Pancreas (tissue), 10 donors: ENCODE data around the gene CTNNA3. TPM values are rescaled to one million over a fixed set of nuclear protein-coding genes. Genes with fewer than 3 reads are reported as not detected.

Experiments used
- ATAC-seq, 4 donors: fragments of 200-7000 bp; cut with Tn5 transposase; one replicate each; pipeline versions ENCODE4 v1.8.0 to v1.9.1; 2020; ENCODE audit warnings: mild to moderate bottlenecking in 4 of 4, moderate library complexity in 4 of 4
- DNase-seq, 6 donors: peaks; one replicate each; pipeline ENCODE4 v3.0.0-alpha.2; 2020
- FAIRE-seq: peaks from 2 replicates; lab custom pipeline; 2012; peaks lifted over from hg19 to GRCh38; lab: Jason Lieb, UNC
- H3K27ac ChIP-seq, 4 donors: fragments of 200-600 bp; sonication (generic); 1 replicate in 3 of 4; 2 replicates in 1 of 4; pipeline versions ENCODE4 v1.5.0 to v1.8.0; 2020
- H3K27me3 ChIP-seq, 4 donors: fragments of 200-600 bp; one replicate each; pipeline ENCODE4 v1.8.0; 2021
- H3K36me3 ChIP-seq, 3 donors: fragments of 200-600 bp; sonication (generic) in 1 of 3; one replicate each; pipeline versions ENCODE4 v1.5.0 to v1.8.0; 2020 to 2021
- H3K4me1 ChIP-seq, 3 donors: fragments of 200-600 bp; one replicate each; pipeline ENCODE4 v1.8.0; 2021
- H3K4me3 ChIP-seq, 4 donors: fragments of 200-600 bp; sonication (generic) in 2 of 4; one replicate each; pipeline versions ENCODE4 v1.5.0 to v1.8.0; 2020 to 2021
- H3K9me3 ChIP-seq, 4 donors: fragments of 200-600 bp; one replicate each; pipeline ENCODE4 v1.8.0; 2021
- WGBS, 2 donors: extraction: QIAGEN DNeasy Blood & Tissue Kit; methylation state at CpG; one replicate each; pipeline ENCODE4 v1.1.7; 2013; 5-methylcytosine and 5-hydroxymethylcytosine counted together
- intact Hi-C, 3 donors: fragments of 100-400 bp; cut with DNase I; formaldehyde crosslinking; loops; one replicate each; pipeline versions ENCODE4 v1.11.1 to v1.14.2; 2022
- polyA plus RNA-seq, 2 donors: library from polyadenylated mRNA; stranded (reverse); fragments of 200-250 nt; gene quantifications; one replicate each; pipeline ENCODE4 v1.2.3, GENCODE V29; 2013
- total RNA-seq, 6 donors: library from RNA; stranded (reverse); fragmentation: NEBNext Ultra II Directional in 4 of 6; extraction: Animal tissue kit (Norgen Biotek cat#: 25700) in 4 of 6; gene quantifications; one replicate each; pipeline versions ENCODE4 v1.2.1 to v1.2.4, GENCODE V29; 2021 to 2023
- TF ChIP-seq, protein P1 (sequence below), 4 donors: fragments of 200-600 bp; sonication (generic) in 3 of 4; IDR thresholded peaks; one replicate each; pipeline versions ENCODE4 v1.5.0 to v1.8.0; 2021; ENCODE audit warnings: antibody characterized with exemption in 4 of 4
- donor health status: healthy with polysubstance abuse.
- donor health status: DM: no; HTN: no; CAD: no; lungs with moderate emphysema.
- donor health status: DM: no; HTN: no; CAD: no.
- donor health status: control.
- donor health status: control.
- donor health status: Bipolar disorder and iron deficiency.
- donor health status: DM: yes; HTN: yes; CAD: no.
- donor health status: DM: no; HTN: no; CAD: no.
- donor health status: DM: no; HTN: no; CAD: no.
- donor health status: DM: yes; HTN: yes; CAD: no.

The CTNNA3 gene
- total and polyA plus RNA-seq, 8 donors = 0.02 to 0.83 (median 0.21) TPM

DNA sequence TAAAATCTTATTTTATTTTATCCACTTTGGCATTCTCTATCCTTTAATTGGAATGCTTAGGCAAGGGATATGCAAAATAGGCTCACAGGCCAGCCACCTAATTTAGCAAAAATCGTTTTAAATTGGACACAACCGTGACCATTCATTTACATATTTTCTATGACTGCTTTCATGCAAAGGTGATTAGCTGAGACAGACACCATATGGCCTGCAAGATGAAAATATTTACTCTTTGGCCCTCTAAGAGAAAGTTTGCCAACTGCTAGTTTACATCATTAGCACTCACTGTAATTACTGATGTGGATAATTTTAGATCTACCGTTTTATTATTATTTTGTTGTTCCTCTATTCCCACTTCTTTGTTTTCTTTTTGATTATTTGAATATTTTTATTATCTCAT lies 1145.6 kb downstream of the CTNNA3 start:
- no peaks in the 10 kb centered on the region for H3K36me3 ChIP-seq
- FAIRE-seq = no peak
- ATAC-seq = no peak
- H3K27ac ChIP-seq = no peak overlapping the region
- H3K9me3 ChIP-seq = no peaks in the 10 kb centered on the region
- TF ChIP-seq, protein P1, sequence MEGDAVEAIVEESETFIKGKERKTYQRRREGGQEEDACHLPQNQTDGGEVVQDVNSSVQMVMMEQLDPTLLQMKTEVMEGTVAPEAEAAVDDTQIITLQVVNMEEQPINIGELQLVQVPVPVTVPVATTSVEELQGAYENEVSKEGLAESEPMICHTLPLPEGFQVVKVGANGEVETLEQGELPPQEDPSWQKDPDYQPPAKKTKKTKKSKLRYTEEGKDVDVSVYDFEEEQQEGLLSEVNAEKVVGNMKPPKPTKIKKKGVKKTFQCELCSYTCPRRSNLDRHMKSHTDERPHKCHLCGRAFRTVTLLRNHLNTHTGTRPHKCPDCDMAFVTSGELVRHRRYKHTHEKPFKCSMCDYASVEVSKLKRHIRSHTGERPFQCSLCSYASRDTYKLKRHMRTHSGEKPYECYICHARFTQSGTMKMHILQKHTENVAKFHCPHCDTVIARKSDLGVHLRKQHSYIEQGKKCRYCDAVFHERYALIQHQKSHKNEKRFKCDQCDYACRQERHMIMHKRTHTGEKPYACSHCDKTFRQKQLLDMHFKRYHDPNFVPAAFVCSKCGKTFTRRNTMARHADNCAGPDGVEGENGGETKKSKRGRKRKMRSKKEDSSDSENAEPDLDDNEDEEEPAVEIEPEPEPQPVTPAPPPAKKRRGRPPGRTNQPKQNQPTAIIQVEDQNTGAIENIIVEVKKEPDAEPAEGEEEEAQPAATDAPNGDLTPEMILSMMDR (IDR thresholded peaks at IDR 0.05) = no peak
- H3K4me3 ChIP-seq = no peak overlapping the region
- H3K4me1 ChIP-seq = no peaks in the 10 kb centered on the region
- WGBS, 2 donors = 25 to 29% methylated on average over 3 of the region's 3 CpGs
- H3K27me3 ChIP-seq = no peaks in the 10 kb centered on the region
- intact Hi-C loops = no loop called here
- DNase-seq = no peak

DNA sequence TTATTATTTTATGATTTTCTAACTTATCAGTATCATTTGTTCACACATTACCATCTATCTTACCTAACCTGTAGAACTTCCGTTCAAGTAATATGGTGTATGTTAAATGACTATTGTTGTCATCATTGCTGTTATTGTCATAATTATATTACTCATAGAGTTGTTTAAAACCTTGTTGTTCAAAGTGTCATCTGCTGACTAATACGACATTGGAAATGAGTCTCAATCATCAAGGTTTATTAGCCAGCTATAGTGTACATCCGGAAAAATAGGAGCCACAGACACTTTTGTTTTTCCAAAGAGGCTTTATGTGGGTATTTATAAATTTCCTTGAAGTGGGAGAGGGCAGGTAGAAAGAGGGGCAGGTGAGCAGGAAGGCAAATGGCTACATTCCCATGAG lies 1157.1 kb downstream of the CTNNA3 start:
- peak in 2 of 4 donors; percentile 45 to 82 for ATAC-seq
- FAIRE-seq = no peak
- H3K4me1 ChIP-seq = peaks cover 0 to 11% (median 0%) of the 10 kb centered on the region in 3 donors
- TF ChIP-seq, protein P1 (IDR thresholded peaks at IDR 0.05) = no peak
- H3K36me3 ChIP-seq = no peaks in the 10 kb centered on the region
- intact Hi-C loops = no loop called here
- no peak overlapping the region for H3K27ac ChIP-seq
- DNase-seq = no peak
- no peak overlapping the region for H3K4me3 ChIP-seq
- no peaks in the 10 kb centered on the region for H3K9me3 ChIP-seq
- 33 to 43% methylated on average over 3 of the region's 3 CpGs for WGBS, 2 donors
- no peaks in the 10 kb centered on the region for H3K27me3 ChIP-seq

DNA sequence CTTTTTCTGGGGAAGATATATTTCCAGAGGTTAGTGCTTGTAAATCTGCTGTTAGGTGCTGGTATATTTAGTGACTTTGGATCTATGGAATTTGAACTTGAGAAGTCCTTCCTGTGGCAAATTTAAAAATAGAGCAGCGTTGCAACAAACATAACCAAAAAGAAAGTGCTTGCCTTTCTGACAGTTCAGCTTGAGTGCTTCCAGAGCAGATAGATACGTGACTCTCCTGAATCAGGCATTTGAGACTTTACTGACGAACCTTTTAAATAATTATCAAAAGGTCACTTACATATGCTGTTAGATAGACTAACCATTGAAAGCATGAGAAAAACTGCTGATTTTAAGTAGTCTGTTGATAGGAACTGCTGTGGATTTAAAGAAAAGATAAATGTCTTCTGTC lies 1157.6 kb downstream of the CTNNA3 start:
- Histone ChIP-seq H3K27me3 (no peaks in the 10 kb centered on the region), H3K36me3 (no peaks in the 10 kb centered on the region), H3K4me1 (peaks cover 0 to 11% (median 0%) of the 10 kb centered on the region in 3 donors), H3K4me3 (no peak overlapping the region), H3K9me3 (no peaks in the 10 kb centered on the region), H3K27ac (no peak overlapping the region)
- no peak for DNase-seq
- no peak for FAIRE-seq
- WGBS, 2 donors = 27 to 31% methylated on average over 3 of the region's 3 CpGs
- peak in 1 of 4 donors; percentile 39 for ATAC-seq
- intact Hi-C loops = no loop called here
- TF ChIP-seq, protein P1 (IDR thresholded peaks at IDR 0.05) = no peak

DNA sequence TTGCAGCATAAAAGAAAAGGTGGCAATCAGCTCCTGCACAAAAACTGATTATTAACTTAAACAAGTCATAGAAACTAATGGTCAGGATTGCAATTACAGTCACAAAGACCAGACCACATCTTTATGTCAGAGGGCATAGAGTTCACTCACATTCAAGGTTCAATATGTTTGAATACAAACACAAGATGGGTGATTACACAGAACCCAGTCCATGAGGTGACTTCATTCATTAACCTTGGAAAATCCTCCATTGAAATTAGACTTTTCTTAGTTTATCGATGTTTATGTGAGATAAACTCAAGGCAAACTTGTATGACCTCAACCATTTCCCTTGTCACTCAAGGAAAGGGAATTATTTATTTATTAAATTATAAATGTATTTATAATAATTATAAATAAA lies 1158.8 kb downstream of the CTNNA3 start:
- Histone ChIP-seq H3K27ac (no peak overlapping the region), H3K27me3 (no peaks in the 10 kb centered on the region), H3K4me3 (no peak overlapping the region), H3K9me3 (no peaks in the 10 kb centered on the region), H3K4me1 (peaks cover 0 to 11% (median 0%) of the 10 kb centered on the region in 3 donors), H3K36me3 (no peaks in the 10 kb centered on the region)
- FAIRE-seq (no peak), ATAC-seq (peak in 2 of 4 donors; percentile 54 to 55), DNase-seq (no peak)
- TF ChIP-seq, protein P1 (IDR thresholded peaks at IDR 0.05) = no peak
- 27 to 33% methylated on average over 1 of the region's 1 CpG for WGBS, 2 donors
- intact Hi-C loops = no loop called here

DNA sequence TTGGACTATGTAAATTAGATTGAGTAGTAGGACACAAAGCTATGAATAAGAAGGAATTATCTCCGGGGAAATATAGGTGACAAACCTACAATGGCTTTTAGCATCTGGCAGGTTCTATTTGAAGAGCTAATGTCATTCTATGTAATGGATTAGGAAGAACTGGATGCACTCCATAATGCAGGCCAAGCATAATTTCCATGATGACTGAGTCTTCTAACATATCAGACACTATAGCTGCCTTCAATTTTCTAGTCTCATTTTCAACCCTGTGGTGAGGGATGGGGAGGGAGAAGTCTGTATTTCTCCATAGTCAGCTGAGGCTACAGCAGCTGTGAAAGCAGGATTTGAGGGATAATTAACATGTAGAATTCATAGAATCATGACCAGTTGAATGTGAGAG lies 1160.6 kb downstream of the CTNNA3 start:
- Histone ChIP-seq H3K27ac (no peak overlapping the region), H3K9me3 (no peaks in the 10 kb centered on the region), H3K36me3 (no peaks in the 10 kb centered on the region), H3K4me1 (peaks cover 0 to 11% (median 0%) of the 10 kb centered on the region in 3 donors), H3K4me3 (no peak overlapping the region), H3K27me3 (no peaks in the 10 kb centered on the region)
- TF ChIP-seq, protein P1 (IDR thresholded peaks at IDR 0.05) = no peak
- intact Hi-C loops = no loop called here
- WGBS, 2 donors = 65 to 84% methylated on average over 1 of the region's 1 CpG
- FAIRE-seq (no peak), ATAC-seq (no peak), DNase-seq (no peak)
